SK-N-SH (cell line): Measurements from ENCODE around the gene NKD1.

Experiments used
- CTCF ChIP-seq: fragments of 200-600 bp; sonication (generic); IDR thresholded peaks from 2 replicates; pipeline ENCODE4 v1.6.1; 2017; ENCODE audit warnings: antibody characterized with exemption, mild to moderate bottlenecking, moderate library complexity
- EP300 ChIP-seq, 2 experiments: IDR thresholded peaks; 2 replicates each; pipeline versions ENCODE4 v1.4.0 to v1.6.1; 2012; ENCODE audit warnings: borderline replicate concordance in 1 of 2, low read depth in 1 of 2, low read length in 1 of 2

GRCh38 chr16:50621452-50621792 is 73.2 kb downstream of the NKD1 start:
- no peak for TF ChIP-seq CTCF
- TF ChIP-seq EP300 (IDR thresholded peaks at IDR 0.05; ENCODE audit: borderline replicate concordance in 1 of 2, low read depth in 1 of 2, low read length in 1 of 2): no peak
